Measurements from ENCODE around the gene FBP2. TPM values are rescaled to one million over a fixed set of nuclear protein-coding genes. Genes with fewer than 3 reads are reported as not detected.

Gene FBP2
- total and polyA plus RNA-seq, 2 experiments from 2014 or later: 0.20 to 0.30 TPM

DNA sequence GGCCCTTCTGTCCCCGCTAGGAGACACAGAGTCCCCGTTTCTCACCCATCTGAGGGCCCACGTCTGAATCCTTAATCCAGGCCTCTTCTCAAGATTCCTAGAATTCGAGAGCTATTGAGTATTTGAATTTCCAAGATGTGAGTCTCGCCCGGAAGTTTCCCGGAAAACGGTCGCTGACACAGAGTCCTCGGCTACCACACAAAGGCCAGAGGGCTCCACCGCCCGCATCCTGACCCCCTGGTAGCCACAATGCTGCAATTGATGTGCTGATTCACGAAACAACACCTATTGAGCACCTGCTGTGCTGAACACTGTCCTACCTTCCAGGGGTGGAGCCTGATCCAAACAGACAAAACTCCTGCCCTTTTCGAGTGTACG is 46.4 kb upstream of the FBP2 start:
- Histone ChIP-seq H3K27ac (no peak overlapping the region), H2AFZ (peak overlapping the region; percentile 77)

DNA sequence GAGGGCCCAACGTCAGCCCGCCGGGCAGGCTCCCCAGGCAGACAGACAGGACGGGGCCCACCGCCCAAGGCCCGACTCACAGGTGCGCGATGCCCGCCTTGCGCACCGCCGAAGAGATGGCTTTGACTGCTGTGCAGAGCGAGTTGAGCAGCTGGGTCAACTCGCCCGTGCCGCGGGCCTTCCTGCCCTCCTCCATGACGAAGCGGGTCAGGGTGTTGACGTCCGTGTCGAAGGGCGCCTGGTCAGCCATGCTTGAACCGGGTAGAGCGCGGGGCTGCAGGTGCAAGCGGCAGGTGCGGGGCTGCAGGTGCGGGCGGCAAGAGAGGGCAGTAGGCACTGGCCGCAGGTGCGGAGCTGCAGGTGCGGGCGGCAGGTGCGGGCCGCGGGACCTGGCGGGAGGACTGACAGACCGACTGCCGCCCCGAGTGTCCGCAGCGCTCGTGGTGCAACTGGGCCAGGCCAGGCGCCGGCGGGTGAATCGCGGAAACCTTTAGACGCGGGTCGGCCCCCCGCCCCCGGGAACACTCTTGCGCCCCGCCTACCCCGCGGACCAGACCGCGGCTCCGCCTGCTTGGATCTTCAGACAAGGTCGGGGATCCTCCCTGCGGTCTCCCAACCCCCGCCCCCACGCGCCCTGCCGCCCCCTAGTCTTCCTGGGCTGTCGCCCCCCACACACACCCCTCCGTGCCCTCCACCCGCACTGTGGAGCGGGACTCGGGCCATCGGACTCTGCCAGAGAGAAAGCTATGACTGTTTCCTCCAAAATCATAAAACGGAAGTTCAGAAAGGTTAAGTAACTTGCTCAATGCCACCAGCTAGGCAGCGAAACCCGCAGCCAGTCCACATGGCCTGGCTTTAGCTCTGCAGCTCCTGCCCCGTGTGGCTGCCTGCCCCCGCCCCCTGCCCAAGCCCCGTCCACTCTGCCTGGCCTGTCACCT is 45.7 kb upstream of the FBP2 start, which contains the start of gene FBP1:
FBP1 (minus strand) TSS at position 458 of the 938 bp plus-strand sequence; CDS start at position 250, 208 bp downstream.
- peaks cover 7% of the 10 kb centered on the region for H3K27me3 ChIP-seq
- H4K20me1 ChIP-seq (ENCODE audit: insufficient read depth, poor library complexity, severe bottlenecking): no peaks in the 10 kb centered on the region
- H3K9me3 ChIP-seq (ENCODE audit: low read depth): no peaks in the 10 kb centered on the region
- H3K79me2 ChIP-seq: no peaks in the 10 kb centered on the region
- TF ChIP-seq, protein P1, sequence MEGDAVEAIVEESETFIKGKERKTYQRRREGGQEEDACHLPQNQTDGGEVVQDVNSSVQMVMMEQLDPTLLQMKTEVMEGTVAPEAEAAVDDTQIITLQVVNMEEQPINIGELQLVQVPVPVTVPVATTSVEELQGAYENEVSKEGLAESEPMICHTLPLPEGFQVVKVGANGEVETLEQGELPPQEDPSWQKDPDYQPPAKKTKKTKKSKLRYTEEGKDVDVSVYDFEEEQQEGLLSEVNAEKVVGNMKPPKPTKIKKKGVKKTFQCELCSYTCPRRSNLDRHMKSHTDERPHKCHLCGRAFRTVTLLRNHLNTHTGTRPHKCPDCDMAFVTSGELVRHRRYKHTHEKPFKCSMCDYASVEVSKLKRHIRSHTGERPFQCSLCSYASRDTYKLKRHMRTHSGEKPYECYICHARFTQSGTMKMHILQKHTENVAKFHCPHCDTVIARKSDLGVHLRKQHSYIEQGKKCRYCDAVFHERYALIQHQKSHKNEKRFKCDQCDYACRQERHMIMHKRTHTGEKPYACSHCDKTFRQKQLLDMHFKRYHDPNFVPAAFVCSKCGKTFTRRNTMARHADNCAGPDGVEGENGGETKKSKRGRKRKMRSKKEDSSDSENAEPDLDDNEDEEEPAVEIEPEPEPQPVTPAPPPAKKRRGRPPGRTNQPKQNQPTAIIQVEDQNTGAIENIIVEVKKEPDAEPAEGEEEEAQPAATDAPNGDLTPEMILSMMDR (IDR thresholded peaks at IDR 0.05; ENCODE audit: poor library complexity): no peak
- no peak for TF ChIP-seq EZH2phosphoT487 (IDR thresholded peaks at IDR 0.05; ENCODE audit: low read depth, severe bottlenecking, unreplicated experiment)
- TF ChIP-seq EZH2 (IDR thresholded peaks at IDR 0.05; ENCODE audit: borderline replicate concordance): no peak
- 7% methylated on average over 51 of the region's 79 CpGs for WGBS (ENCODE audit: low lambda C conversion rate, missing lambda C conversion rate)
- H3K9me2 ChIP-seq (replicated peaks; ENCODE audit: insufficient read depth): no peaks in the 10 kb centered on the region
- H2AFZ ChIP-seq: peak within 1 kb of the TSS; percentile 77
- no peak within 1 kb of the TSS for H3K27ac ChIP-seq
- no peaks in the 10 kb centered on the region for H3K36me3 ChIP-seq (replicated peaks; ENCODE audit: insufficient read depth, low read depth)
- peak within 1 kb of the TSS; percentile 94 for H3K4me2 ChIP-seq
- peak within 1 kb of the TSS; percentile 57 for H3K4me3 ChIP-seq
- H3K4me1 ChIP-seq (ENCODE audit: insufficient read depth): peaks cover 3% of the 10 kb centered on the region
- DNase-seq (ENCODE audit: low spot score): peak; percentile 71

More for the DNA sequence above, 46.4 kb upstream of the FBP2 start:
- WGBS (ENCODE audit: low lambda C conversion rate, missing lambda C conversion rate): 42% methylated on average over 15 of the region's 15 CpGs
- DNase-seq (ENCODE audit: low spot score): no peak
- Histone ChIP-seq H3K9me3 (ENCODE audit: low read depth) (no peaks in the 10 kb centered on the region), H4K20me1 (ENCODE audit: insufficient read depth, poor library complexity, severe bottlenecking) (no peaks in the 10 kb centered on the region), H3K4me3 (peak overlapping the region; percentile 57), H3K27me3 (peaks cover 7% of the 10 kb centered on the region), H3K36me3 (replicated peaks; ENCODE audit: insufficient read depth, low read depth) (no peaks in the 10 kb centered on the region), H3K4me1 (ENCODE audit: insufficient read depth) (peaks cover 3% of the 10 kb centered on the region), H3K9me2 (replicated peaks; ENCODE audit: insufficient read depth) (no peaks in the 10 kb centered on the region), H3K79me2 (no peaks in the 10 kb centered on the region), H3K4me2 (peak overlapping the region; percentile 94)
- TF ChIP-seq, protein P1 (IDR thresholded peaks at IDR 0.05; ENCODE audit: poor library complexity): no peak
- no peak for TF ChIP-seq EZH2 (IDR thresholded peaks at IDR 0.05; ENCODE audit: borderline replicate concordance)
- no peak for TF ChIP-seq EZH2phosphoT487 (IDR thresholded peaks at IDR 0.05; ENCODE audit: low read depth, severe bottlenecking, unreplicated experiment)

DNA sequence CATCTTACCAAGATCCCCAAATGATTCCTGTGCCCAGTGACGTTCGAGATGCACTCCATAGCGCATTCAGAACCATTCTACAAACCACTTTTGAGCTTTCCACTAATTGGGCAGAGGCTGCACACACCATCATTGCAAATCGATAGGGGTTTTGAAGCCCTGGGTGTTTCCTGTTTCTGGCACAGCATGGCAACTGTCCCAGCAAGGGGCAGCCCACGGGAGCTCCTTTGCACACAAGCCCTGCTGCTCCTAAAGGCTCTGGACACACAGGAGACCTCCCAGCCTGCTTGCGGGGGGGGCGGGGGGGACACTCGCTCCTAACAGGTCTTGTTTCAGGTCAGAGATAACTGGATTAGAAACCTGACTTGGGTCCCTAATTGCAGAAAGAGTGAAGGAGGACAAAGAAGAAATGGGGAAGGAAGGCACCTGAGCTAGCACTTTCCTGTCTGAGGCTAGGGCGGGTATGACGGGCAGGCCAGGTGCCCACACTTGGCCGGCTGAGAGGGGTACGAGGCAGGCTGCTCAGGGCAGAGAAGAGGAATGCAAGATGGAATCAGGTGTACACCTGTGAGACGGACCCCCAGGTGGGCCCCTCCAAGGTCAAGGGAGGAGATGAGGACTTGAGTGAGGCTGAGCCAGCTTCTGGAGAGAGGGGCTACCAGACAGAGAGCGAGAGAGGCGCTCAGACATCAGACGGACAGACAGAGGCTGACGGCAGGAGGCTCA is 44.9 kb upstream of the FBP2 start:
- no peak overlapping the region for H3K27ac ChIP-seq

More for the DNA sequence above, 44.9 kb upstream of the FBP2 start:
- Histone ChIP-seq H3K36me3 (replicated peaks; ENCODE audit: insufficient read depth, low read depth) (no peaks in the 10 kb centered on the region), H3K4me1 (ENCODE audit: insufficient read depth) (peaks cover 3% of the 10 kb centered on the region), H3K9me2 (replicated peaks; ENCODE audit: insufficient read depth) (no peaks in the 10 kb centered on the region), H3K4me3 (no peak overlapping the region), H3K27me3 (peaks cover 7% of the 10 kb centered on the region), H3K9me3 (ENCODE audit: low read depth) (no peaks in the 10 kb centered on the region), H4K20me1 (ENCODE audit: insufficient read depth, poor library complexity, severe bottlenecking) (no peaks in the 10 kb centered on the region), H3K79me2 (no peaks in the 10 kb centered on the region), H3K4me2 (peak overlapping the region; percentile 94), H2AFZ (peak overlapping the region; percentile 77)
- 62% methylated on average over 14 of the region's 17 CpGs for WGBS (ENCODE audit: low lambda C conversion rate, missing lambda C conversion rate)
- TF ChIP-seq, protein P1 (IDR thresholded peaks at IDR 0.05; ENCODE audit: poor library complexity): no peak
- TF ChIP-seq EZH2phosphoT487 (IDR thresholded peaks at IDR 0.05; ENCODE audit: low read depth, severe bottlenecking, unreplicated experiment) (no peak), EZH2 (IDR thresholded peaks at IDR 0.05; ENCODE audit: borderline replicate concordance) (no peak)
- DNase-seq (ENCODE audit: low spot score): no peak

Data from hepatocyte (in vitro differentiated cells).